ENCODE results near the gene TGM3. TPM values are rescaled to one million over a fixed set of nuclear protein-coding genes. Genes with fewer than 3 reads are reported as not detected.

Gene TGM3
- total and polyA plus RNA-seq, 12 donors, result 0.13 to 1.7 (median 0.37) TPM; not detected in 6

GRCh38 chr20:2382833-2383232 is 87.0 kb downstream of the TGM3 start:
- no peaks in the 10 kb centered on the region for H3K4me1 ChIP-seq (replicated peaks in 1 of 2)
- H3K9me3 ChIP-seq (replicated peaks in 1 of 3), result no peaks in the 10 kb centered on the region
- H3K36me3 ChIP-seq (replicated peaks in 1 of 2), result no peaks in the 10 kb centered on the region
- peaks cover 5% of the 10 kb centered on the region for H3K27me3 ChIP-seq
- no peak for TF ChIP-seq POLR2A (IDR thresholded peaks at IDR 0.05)
- TF ChIP-seq, protein P1, sequence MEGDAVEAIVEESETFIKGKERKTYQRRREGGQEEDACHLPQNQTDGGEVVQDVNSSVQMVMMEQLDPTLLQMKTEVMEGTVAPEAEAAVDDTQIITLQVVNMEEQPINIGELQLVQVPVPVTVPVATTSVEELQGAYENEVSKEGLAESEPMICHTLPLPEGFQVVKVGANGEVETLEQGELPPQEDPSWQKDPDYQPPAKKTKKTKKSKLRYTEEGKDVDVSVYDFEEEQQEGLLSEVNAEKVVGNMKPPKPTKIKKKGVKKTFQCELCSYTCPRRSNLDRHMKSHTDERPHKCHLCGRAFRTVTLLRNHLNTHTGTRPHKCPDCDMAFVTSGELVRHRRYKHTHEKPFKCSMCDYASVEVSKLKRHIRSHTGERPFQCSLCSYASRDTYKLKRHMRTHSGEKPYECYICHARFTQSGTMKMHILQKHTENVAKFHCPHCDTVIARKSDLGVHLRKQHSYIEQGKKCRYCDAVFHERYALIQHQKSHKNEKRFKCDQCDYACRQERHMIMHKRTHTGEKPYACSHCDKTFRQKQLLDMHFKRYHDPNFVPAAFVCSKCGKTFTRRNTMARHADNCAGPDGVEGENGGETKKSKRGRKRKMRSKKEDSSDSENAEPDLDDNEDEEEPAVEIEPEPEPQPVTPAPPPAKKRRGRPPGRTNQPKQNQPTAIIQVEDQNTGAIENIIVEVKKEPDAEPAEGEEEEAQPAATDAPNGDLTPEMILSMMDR (IDR thresholded peaks at IDR 0.05), result no peak
- no peak overlapping the region for H3K27ac ChIP-seq
- no peak for DNase-seq
- 77 to 98% (median 92%) methylated on average over 2 of the region's 2 CpGs for WGBS, 4 donors
- H3K4me3 ChIP-seq, result no peak overlapping the region
- intact Hi-C loops (cut with DNase I), result no loop called here

DNA sequence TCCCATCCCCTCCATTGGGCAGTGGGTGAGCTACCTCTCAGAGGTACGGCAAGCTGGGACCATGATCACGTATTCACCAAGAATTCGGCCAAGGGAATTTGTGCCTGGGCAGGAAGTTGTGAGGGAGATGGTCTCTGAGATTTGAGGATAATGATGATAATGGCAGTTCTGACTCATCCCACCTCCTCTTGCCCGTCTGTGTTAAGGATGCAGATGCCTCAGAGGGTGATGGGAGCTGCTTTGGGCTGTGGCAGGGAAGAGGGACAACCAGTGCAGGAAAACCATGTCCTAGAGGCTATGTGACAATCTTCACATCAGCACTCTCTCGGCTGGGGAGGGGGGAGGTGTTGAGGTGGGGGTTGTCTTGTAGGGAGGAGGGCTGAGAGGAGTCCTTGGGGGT is 89.2 kb downstream of the TGM3 start:
- WGBS, 4 donors, result 52 to 77% (median 63%) methylated on average over 5 of the region's 5 CpGs
- intact Hi-C loops (cut with DNase I), result no loop called here

DNA sequence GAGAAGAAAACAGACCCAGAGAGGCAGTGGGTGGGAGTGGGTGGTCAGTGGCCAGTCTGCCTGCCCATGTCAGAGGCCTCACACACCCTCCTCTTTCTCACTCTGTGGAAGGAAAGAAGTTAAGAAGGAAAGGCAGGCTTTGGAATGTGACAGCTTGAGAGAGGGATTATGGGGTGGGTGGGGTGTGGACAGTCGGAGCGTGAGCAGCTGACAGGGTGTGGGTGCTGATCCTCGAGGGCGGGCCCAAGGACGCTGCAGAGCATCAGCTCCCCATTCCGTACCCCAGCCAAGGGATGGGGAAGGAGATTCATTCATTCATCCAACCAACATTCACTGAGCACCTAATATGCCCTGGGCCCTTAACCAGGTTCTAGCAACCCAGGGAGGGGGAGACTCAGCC is 89.7 kb downstream of the TGM3 start:
- TF ChIP-seq, protein P1 (IDR thresholded peaks at IDR 0.05), result no peak
- no peak for TF ChIP-seq POLR2A (IDR thresholded peaks at IDR 0.05)
- WGBS, 4 donors, result 75 to 84% (median 81%) methylated on average over 4 to 6 of the region's 6 CpGs
- no peak overlapping the region for H3K27ac ChIP-seq
- no peaks in the 10 kb centered on the region for H3K4me1 ChIP-seq (replicated peaks in 1 of 2)
- intact Hi-C loops (cut with DNase I), result no loop called here
- H3K27me3 ChIP-seq, result peaks cover 5% of the 10 kb centered on the region
- H3K36me3 ChIP-seq (replicated peaks in 1 of 2), result no peaks in the 10 kb centered on the region
- H3K4me3 ChIP-seq, result no peak overlapping the region
- no peak for DNase-seq
- H3K9me3 ChIP-seq (replicated peaks in 1 of 3), result no peaks in the 10 kb centered on the region

More for the DNA sequence above, 89.2 kb downstream of the TGM3 start:
- Histone ChIP-seq H3K9me3 (replicated peaks in 1 of 3) (no peaks in the 10 kb centered on the region), H3K4me3 (no peak overlapping the region), H3K36me3 (replicated peaks in 1 of 2) (no peaks in the 10 kb centered on the region), H3K27ac (no peak overlapping the region), H3K4me1 (replicated peaks in 1 of 2) (no peaks in the 10 kb centered on the region), H3K27me3 (peaks cover 5% of the 10 kb centered on the region)
- no peak for DNase-seq
- TF ChIP-seq POLR2A (IDR thresholded peaks at IDR 0.05), result no peak
- TF ChIP-seq, protein P1 (IDR thresholded peaks at IDR 0.05), result no peak

GRCh38 chr20:2386516-2387179 is 90.8 kb downstream of the TGM3 start:
- no peaks in the 10 kb centered on the region for H3K36me3 ChIP-seq (replicated peaks in 1 of 2)
- no peak overlapping the region for H3K27ac ChIP-seq
- no peaks in the 10 kb centered on the region for H3K27me3 ChIP-seq
- DNase-seq, result no peak
- intact Hi-C loops (cut with DNase I), result no loop called here
- 49 to 59% (median 53%) methylated on average over 5 of the region's 5 CpGs for WGBS, 4 donors
- H3K9me3 ChIP-seq (replicated peaks in 1 of 3), result no peaks in the 10 kb centered on the region
- H3K4me3 ChIP-seq, result no peak overlapping the region
- H3K4me1 ChIP-seq (replicated peaks in 1 of 2), result no peaks in the 10 kb centered on the region
- TF ChIP-seq POLR2A (IDR thresholded peaks at IDR 0.05), result no peak
- TF ChIP-seq, protein P1 (IDR thresholded peaks at IDR 0.05), result no peak
